HCT116 (cell line): ENCODE measurements around the gene TACO1. TPM values are rescaled to one million over a fixed set of nuclear protein-coding genes. Genes with fewer than 3 reads are reported as not detected.

ENCODE experiments used
- ATAC-seq: fragments of 200-7000 bp; cut with Tn5 transposase; 2 replicates; pipeline ENCODE4 v1.9.1; 2020; ENCODE audit warnings: mild to moderate bottlenecking, moderate library complexity
- BruUV-seq: library from RNA; stranded (reverse); fragments of 400-500 nt; replicated peaks from 2 replicates; lab custom pipeline; 2021; lab: Mats Ljungman, UMichigan
- CTCF ChIA-PET: fragments of 300-600 bp; sonication (Branson Sonifier 250); formaldehyde crosslinking; loops from one replicate; lab custom pipeline; 2021; ENCODE audit warnings: antibody characterized with exemption; lab: Charles Lee
- POLR2A ChIA-PET: fragments of 300-600, 350-600 bp; sonication (Branson Sonifier 250); formaldehyde crosslinking; loops from one replicate; lab custom pipeline; 2021; ENCODE audit warnings: antibody characterized with exemption; lab: Charles Lee
- RAD21 ChIA-PET, 2 experiments: fragments of 300-600 bp; sonication (Branson Sonifier 250); formaldehyde crosslinking; loops; one replicate each; lab custom pipeline; 2023; ENCODE audit warnings: low total read pairs in 2 of 2; ENCODE audit not compliant: uncharacterized antibody in 2 of 2, unreplicated experiment in 2 of 2, low non-redundant PET in 1 of 2; lab: Charles Lee
- DNase-seq: peaks from one replicate; pipeline ENCODE4 v3.0.0-alpha.2; 2010; ENCODE audit warnings: low read depth, low spot score
- H2AFZ ChIP-seq: fragments of 200-600 bp; shearing (Covaris generic), sonication (generic); 2 replicates; pipeline ENCODE4 v1.6.1; 2017; ENCODE audit warnings: low read depth, mixed run types, mixed read lengths, antibody characterized with exemption, low read length; ENCODE audit not compliant: poor library complexity, severe bottlenecking
- H3K27ac ChIP-seq: 2 replicates; pipeline ENCODE4 v1.5.1; 2012; ENCODE audit warnings: low read depth, low read length
- H3K27me3 ChIP-seq: fragments of 200-600 bp; sonication (generic); 2 replicates; pipeline ENCODE4 v1.6.1; 2016; ENCODE audit warnings: mixed run types, low read length, mixed read lengths; ENCODE audit not compliant: insufficient read depth
- H3K36me3 ChIP-seq, 2 experiments: fragments of 200-500 bp in 1 of 2; fragments of 200-600 bp in 1 of 2; sonication (Bioruptor generic) in 1 of 2; sonication (generic) in 1 of 2; 2 replicates each; pipeline versions ENCODE4 v1.5.1 to v1.6.1; 2014 to 2016; ENCODE audit warnings: low read length in 2 of 2, inconsistent platforms in 1 of 2, mixed read lengths in 1 of 2, mixed run types in 1 of 2; ENCODE audit not compliant: insufficient read depth in 2 of 2, control insufficient read depth in 1 of 2
- H3K4me1 ChIP-seq, 2 experiments: fragments of 200-600 bp in 1 of 2; sonication (generic) in 1 of 2; 2 replicates each; pipeline versions ENCODE4 v1.5.1 to v1.6.1; 2012 to 2017; ENCODE audit warnings: low read length in 2 of 2, inconsistent platforms in 1 of 2, mild to moderate bottlenecking in 1 of 2, mixed read lengths in 1 of 2, mixed run types in 1 of 2, moderate library complexity in 1 of 2; ENCODE audit not compliant: insufficient read depth in 2 of 2, control insufficient read depth in 1 of 2
- H3K4me2 ChIP-seq: fragments of 200-600 bp; sonication (generic); 2 replicates; pipeline ENCODE4 v1.6.1; 2017; ENCODE audit warnings: mixed run types, low read length, mixed read lengths
- H3K4me3 ChIP-seq, 2 experiments: fragments of 200-600 bp in 1 of 2; sonication (generic) in 1 of 2; replicated peaks in 1 of 2; 2 replicates each; pipeline ENCODE4 v1.5.1; 2011 to 2016; ENCODE audit warnings: low read length in 2 of 2, control low read depth in 1 of 2, low read depth in 1 of 2, mild to moderate bottlenecking in 1 of 2, mixed read lengths in 1 of 2, mixed run types in 1 of 2
- H3K79me2 ChIP-seq: fragments of 200-600 bp; sonication (generic); 2 replicates; pipeline ENCODE4 v1.6.1; 2017; ENCODE audit warnings: mild to moderate bottlenecking, mixed run types, low read length, moderate library complexity, mixed read lengths; ENCODE audit not compliant: insufficient read depth
- H3K9ac ChIP-seq: fragments of 200-600 bp; sonication (generic); 2 replicates; pipeline ENCODE4 v1.6.1; 2016; ENCODE audit warnings: low read length, mixed read lengths
- H3K9me2 ChIP-seq: fragments of 200-600 bp; sonication (generic), shearing (Covaris generic); 2 replicates; pipeline ENCODE4 v1.6.1; 2017; ENCODE audit warnings: mixed run types, mild to moderate bottlenecking, moderate library complexity; ENCODE audit not compliant: insufficient read depth
- H3K9me3 ChIP-seq, 2 experiments: fragments of 200-500 bp in 1 of 2; fragments of 200-600 bp in 1 of 2; sonication (Bioruptor generic) in 1 of 2; sonication (generic) in 1 of 2; 2 replicates each; pipeline ENCODE4 v1.6.1; 2014 to 2017; ENCODE audit warnings: low read length in 2 of 2, mixed read lengths in 2 of 2, inconsistent platforms in 1 of 2, low read depth in 1 of 2, mild to moderate bottlenecking in 1 of 2, mixed run types in 1 of 2, moderate library complexity in 1 of 2; ENCODE audit not compliant: control insufficient read depth in 1 of 2, insufficient read depth in 1 of 2
- H4K20me1 ChIP-seq: fragments of 200-600 bp; sonication (generic), shearing (Covaris generic); 2 replicates; pipeline ENCODE4 v1.6.1; 2017; ENCODE audit warnings: mixed run types, mild to moderate bottlenecking, moderate library complexity; ENCODE audit not compliant: insufficient read depth
- ATF3 ChIP-seq: IDR thresholded peaks from 2 replicates; pipeline ENCODE4 v1.6.1; 2012
- CBX3 ChIP-seq: IDR thresholded peaks from 2 replicates; pipeline ENCODE4 v1.6.1; 2012; ENCODE audit warnings: low read depth
- CEBPB ChIP-seq: IDR thresholded peaks from 2 replicates; pipeline ENCODE4 v1.6.1; 2012; ENCODE audit warnings: low read depth
- CTCF ChIP-seq, 3 experiments: fragments of 200-600 bp in 1 of 3; sonication (generic) in 1 of 3; IDR thresholded peaks in 2 of 3; conservative IDR thresholded peaks in 1 of 3; 2 replicates each; pipeline ENCODE4 v1.5.1; 2012 to 2017; ENCODE audit warnings: low read depth in 2 of 3, low read length in 2 of 3, antibody characterized with exemption in 1 of 3, borderline replicate concordance in 1 of 3, control low read depth in 1 of 3, mild to moderate bottlenecking in 1 of 3, mixed read lengths in 1 of 3, mixed run types in 1 of 3, moderate library complexity in 1 of 3; ENCODE audit not compliant: insufficient read depth in 1 of 3
- EGR1 ChIP-seq: IDR thresholded peaks from 2 replicates; pipeline ENCODE4 v1.6.1; 2012; ENCODE audit warnings: low read depth
- ELF1 ChIP-seq: IDR thresholded peaks from 2 replicates; pipeline ENCODE4 v1.6.1; 2012; ENCODE audit warnings: low read depth, borderline replicate concordance
- EZH2 ChIP-seq: fragments of 200-600 bp; sonication (generic); IDR thresholded peaks from 2 replicates; pipeline ENCODE4 v1.6.1; 2017; ENCODE audit warnings: antibody characterized with exemption, mixed run types
- EZH2phosphoT487 ChIP-seq: fragments of 200-600 bp; IDR thresholded peaks from 2 replicates; pipeline ENCODE4 v1.6.1; 2018; ENCODE audit warnings: antibody characterized with exemption, borderline replicate concordance
- JUND ChIP-seq: IDR thresholded peaks from 2 replicates; pipeline ENCODE4 v1.6.1; 2012
- MAX ChIP-seq: IDR thresholded peaks from 2 replicates; pipeline ENCODE4 v1.6.1; 2012
- RAD21 ChIP-seq: IDR thresholded peaks from 2 replicates; pipeline ENCODE4 v1.6.1; 2012; ENCODE audit warnings: low read depth, mild to moderate bottlenecking
- REST ChIP-seq: IDR thresholded peaks from 2 replicates; pipeline ENCODE4 v1.6.1; 2012; ENCODE audit warnings: low read depth
- SRF ChIP-seq: IDR thresholded peaks from 2 replicates; pipeline ENCODE4 v1.6.1; 2012; ENCODE audit warnings: low read depth
- YY1 ChIP-seq: IDR thresholded peaks from 2 replicates; pipeline ENCODE4 v1.6.1; 2011; ENCODE audit warnings: low read length, low read depth, moderate library complexity, mild to moderate bottlenecking; ENCODE audit not compliant: insufficient replicate concordance; ENCODE audit errors: extremely low read depth
- ZBTB33 ChIP-seq: IDR thresholded peaks from 2 replicates; pipeline ENCODE4 v1.6.1; 2011; ENCODE audit warnings: mild to moderate bottlenecking, low read length, moderate library complexity; ENCODE audit not compliant: insufficient replicate concordance; ENCODE audit errors: extremely low read depth
- ZFX ChIP-seq: fragments of 450-650 bp; IDR thresholded peaks from 2 replicates; pipeline ENCODE4 v1.6.1; 2017
- intact Hi-C: fragments of 100-400 bp; cut with micrococcal nuclease; formaldehyde crosslinking; loops from 2 replicates; pipeline ENCODE4 v1.10.0; 2022
- total RNA-seq: library from RNA; stranded (reverse); gene quantifications from one replicate; pipeline ENCODE4 v1.2.1, GENCODE V29; 2021; ENCODE audit not compliant: unreplicated experiment

TACO1 gene
- total RNA-seq, 1 experiment from 2014 or later: 39.6 TPM

- TF ChIP-seq ATF3: no peak
- TF ChIP-seq ELF1: no peak
- no peak for TF ChIP-seq MAX
- TF ChIP-seq CBX3: no peak
- no peak for TF ChIP-seq ZBTB33
- no peak for TF ChIP-seq RAD21
- TF ChIP-seq JUND: no peak
- no peak for TF ChIP-seq SRF
- TF ChIP-seq EGR1: no peak
- TF ChIP-seq CEBPB: no peak
- TF ChIP-seq, all 23 proteins: peak for 0
Measured at GRCh38 chr17:63634816-63635215, 34.1 kb downstream of the TACO1 start (continued).

- Histone ChIP-seq H3K27ac (no peak overlapping the region), H3K4me2 (no peak overlapping the region), H3K36me3 (no peaks in the 10 kb centered on the region), H3K9ac (no peak overlapping the region), H3K9me3 (no peaks in the 10 kb centered on the region), H3K27me3 (no peaks in the 10 kb centered on the region), H3K79me2 (no peaks in the 10 kb centered on the region), H4K20me1 (no peaks in the 10 kb centered on the region), H3K9me2 (no peaks in the 10 kb centered on the region), H3K4me1 (no peaks in the 10 kb centered on the region), H2AFZ (no peak overlapping the region), H3K4me3 (no peak overlapping the region)
- BruUV-seq: no TSS peak
- ChIA-PET RAD21 (no interaction called here), CTCF (interaction anchor here (0.5 to 2.5 kb wide), 2 partner anchors 23 to 134 kb away, joined by 3 to 8 read pairs; no protein-coding TSS in a partner anchor), POLR2A (interaction anchor here (1.4 kb wide), 1 partner anchor 14 kb away, joined by 6 read pairs; the partner anchor contains the start of gene MAP3K3)
- ATAC-seq: no peak
- intact Hi-C loops: no loop called here
- DNase-seq: no peak
- no peak for TF ChIP-seq EGR1
- no peak for TF ChIP-seq ZFX
- no peak for TF ChIP-seq REST
- no peak for TF ChIP-seq CTCF (IDR thresholded peaks at IDR 0.05 in 2 of 3, conservative IDR thresholded peaks at IDR 0.05 in 1 of 3; ENCODE audit: borderline replicate concordance in 1 of 3, insufficient read depth in 1 of 3, low read depth in 2 of 3, low read length in 2 of 3)
- TF ChIP-seq EZH2: no peak
- no peak for TF ChIP-seq YY1
- TF ChIP-seq CEBPB: no peak
- no peak for TF ChIP-seq EZH2phosphoT487
- TF ChIP-seq JUND: no peak
Measured at GRCh38 chr17:63635290-63635689, 34.6 kb downstream of the TACO1 start.
